T-helper 1 cell (primary cell): Measurements from ENCODE around the gene POLDIP3.

Source experiments
- DNase-seq, 5 donors: peaks; one replicate each; pipeline ENCODE4 v3.0.0-alpha.2; 2012 to 2020

Gene POLDIP3

GRCh38 chr22:42642806-42643633 is 28.3 kb upstream of the POLDIP3 start:
- no peak for DNase-seq

DNA sequence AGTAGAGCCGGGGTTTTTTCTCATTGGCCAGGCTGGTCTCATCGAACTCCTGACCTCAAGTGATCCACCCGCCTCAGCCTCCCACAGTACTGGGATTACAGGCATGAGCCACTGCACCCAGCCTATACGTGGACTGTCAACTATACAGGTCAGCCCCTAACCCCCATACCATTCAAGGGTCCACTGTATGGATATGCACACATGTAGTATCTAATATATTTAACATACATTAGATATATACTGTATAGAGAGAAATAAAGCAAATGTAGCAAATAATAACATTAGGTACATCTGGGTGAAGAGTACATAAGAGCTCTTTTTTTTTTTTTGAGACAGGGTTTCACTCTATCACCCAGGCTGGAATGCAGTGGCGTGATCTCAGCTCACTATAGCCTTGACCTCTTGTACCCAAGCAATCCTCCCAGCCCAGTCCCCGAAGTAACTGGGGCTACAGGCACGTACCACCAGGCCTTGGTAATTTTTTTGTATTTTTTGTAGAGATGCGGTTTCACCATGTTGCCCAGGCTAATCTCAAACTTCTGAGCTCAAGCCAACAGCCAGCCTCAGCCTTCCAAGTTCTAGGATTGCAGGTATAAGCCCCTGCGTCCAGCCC is 27.2 kb upstream of the POLDIP3 start:
- no peak for DNase-seq

DNA sequence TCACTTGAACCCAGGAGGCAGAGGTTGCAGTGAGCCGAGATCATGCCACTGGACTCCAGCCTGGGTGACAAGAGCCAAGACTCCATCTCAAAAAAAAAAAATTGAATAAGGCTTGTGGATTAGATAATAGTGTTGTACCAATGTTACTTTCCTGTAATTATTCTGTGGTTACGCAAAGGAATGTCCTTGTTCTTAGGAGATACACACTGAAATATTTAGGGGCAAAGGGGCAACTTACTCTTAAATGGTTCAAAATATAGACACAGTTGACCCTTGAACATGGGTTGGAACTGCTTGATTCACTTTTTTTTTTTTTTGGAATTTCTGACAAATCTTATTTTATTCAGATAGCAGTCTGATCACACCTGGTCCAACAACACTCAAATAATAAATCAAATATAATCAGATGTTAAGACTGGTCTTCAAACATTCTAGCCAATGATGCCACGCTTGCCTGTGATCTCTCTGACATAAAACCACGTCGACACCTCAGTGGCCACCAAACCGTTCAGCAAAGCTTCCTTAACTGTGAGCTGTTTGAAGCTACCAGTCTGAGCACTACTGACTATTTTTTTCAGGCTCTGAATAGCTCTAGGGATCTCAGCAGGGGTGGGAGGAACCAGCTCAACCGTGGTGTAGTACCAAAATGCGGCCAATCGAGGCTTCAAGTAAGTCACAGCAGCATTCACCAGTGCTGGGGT is 25.0 kb upstream of the POLDIP3 start:
- no peak for DNase-seq

DNA sequence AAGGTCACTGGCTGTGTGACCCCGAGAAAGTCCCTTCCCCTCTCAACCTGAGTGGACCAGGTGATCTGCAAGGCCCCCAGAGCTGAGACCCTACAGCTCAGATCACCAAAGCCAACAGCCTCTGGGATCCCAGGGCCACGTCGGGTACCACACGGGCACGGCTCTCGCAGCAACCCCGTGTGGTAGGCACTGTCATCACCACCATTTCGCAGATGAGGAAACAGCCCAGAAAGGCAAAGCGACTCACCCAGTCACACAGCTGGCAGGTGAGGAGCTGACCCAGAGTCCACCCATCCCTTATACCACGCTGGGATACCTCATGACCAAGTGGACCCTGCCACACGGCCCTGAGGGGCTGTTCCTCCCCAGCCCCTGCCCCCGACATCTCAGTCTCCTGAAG is 22.9 kb upstream of the POLDIP3 start:
- DNase-seq, result no peak

DNA sequence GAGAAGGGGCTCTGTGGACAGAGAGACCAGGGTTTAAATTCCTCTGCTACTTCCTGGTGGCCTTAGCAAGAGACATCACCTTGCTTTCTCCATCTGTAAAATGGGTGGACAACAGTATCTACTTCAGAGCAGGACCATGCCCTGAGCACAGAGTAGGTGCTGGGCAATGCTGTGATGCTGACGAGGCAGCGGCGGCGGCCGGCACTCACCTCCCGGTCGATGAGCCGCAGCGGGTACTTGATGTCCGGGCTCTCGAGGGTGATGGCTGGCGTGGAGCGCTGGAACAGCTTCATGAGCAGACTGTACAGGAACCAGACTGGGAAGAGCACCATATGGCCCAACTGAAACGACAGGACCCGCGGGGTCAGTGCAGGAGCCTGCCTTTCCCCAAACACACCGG is 21.8 kb upstream of the POLDIP3 start:
- DNase-seq, result no peak

GRCh38 chr22:42635531-42635930 is 20.8 kb upstream of the POLDIP3 start:
- DNase-seq, result no peak

GRCh38 chr22:42633013-42633412 is 18.3 kb upstream of the POLDIP3 start:
- DNase-seq, result no peak

DNA sequence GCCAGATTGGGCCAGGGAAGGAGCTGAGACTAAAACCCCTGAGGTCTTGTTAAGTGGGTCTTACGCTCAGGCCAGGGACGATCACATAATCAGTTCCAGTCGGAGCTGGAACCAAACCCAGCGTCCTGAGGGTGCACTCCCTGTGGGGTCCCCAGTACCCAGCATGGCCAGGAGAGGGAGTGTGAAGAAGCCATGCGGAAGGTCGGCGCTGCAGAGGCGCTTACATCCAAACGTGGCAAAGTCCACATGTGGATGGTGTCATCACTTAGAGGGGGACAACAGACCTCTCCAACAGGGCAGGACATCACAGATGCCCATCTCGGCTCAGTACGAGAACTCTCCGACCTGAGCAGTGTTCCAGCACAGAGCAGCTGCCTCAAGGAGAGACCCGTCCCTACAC is 17.4 kb upstream of the POLDIP3 start:
- no peak for DNase-seq

- DNase-seq, result no peak
These were observed 16.4 kb upstream of the POLDIP3 start for GRCh38 chr22:42630901-42631602.

- no peak for DNase-seq
These were observed 15.5 kb upstream of the POLDIP3 start for GRCh38 chr22:42630211-42630610.

GRCh38 chr22:42627981-42628380 is 13.3 kb upstream of the POLDIP3 start:
- DNase-seq, result no peak

DNA sequence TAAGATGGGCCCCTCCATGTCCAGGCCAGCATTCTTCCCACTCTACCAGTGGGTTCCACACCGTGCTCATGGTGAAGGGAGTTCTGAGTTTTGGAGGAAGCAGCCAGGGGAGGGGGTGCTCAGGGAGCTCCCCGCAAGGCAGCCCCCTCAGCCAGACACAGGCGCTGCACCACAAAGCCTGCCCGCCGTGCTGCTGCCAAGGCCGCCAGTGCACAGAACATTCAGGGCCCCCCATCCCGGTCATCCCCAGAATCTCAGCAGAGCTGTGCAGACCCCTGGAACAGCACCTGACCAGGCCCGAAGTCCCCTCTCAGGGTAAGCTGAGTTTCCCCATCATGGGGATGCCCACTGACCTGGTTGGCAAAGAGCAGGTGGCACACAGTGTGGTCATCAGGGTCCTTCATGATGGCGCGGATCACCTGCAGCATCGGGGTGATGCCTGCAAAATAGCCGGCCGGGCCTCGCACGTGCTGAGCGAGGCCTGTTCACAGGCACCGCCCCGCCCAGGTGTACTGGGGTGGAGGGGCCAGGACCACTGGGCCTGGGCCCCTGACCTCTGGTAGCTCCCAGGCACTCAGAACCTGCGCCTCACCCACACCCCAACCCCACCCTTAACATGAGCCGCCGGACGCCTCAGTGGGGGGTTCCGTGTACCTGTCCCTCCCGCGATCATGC is 12.4 kb upstream of the POLDIP3 start:
- DNase-seq, result no peak

DNA sequence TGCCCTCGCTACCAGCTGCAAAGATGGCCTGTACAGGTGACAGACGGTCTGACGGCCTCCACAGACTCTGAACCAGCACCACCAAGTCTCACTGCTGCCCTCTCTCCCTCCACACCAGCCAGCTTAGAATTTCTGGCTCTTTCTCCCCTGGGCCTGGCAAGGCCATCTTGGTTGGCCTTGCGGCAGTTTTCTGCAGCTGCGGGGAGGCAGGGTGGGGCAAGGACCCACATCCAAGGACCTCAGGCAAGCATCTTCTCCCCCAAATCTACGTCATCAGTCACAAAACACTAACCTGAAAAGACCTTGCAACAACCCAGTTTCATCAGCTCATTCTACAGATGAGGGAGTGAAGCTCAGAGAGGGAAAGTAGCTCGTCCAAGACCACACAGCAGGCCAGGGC is 11.7 kb upstream of the POLDIP3 start:
- no peak for DNase-seq

- DNase-seq, result no peak
These were observed 10.7 kb upstream of the POLDIP3 start for GRCh38 chr22:42625416-42625815.

- no peak for DNase-seq
These were observed 9.9 kb upstream of the POLDIP3 start for GRCh38 chr22:42624551-42625106.

DNA sequence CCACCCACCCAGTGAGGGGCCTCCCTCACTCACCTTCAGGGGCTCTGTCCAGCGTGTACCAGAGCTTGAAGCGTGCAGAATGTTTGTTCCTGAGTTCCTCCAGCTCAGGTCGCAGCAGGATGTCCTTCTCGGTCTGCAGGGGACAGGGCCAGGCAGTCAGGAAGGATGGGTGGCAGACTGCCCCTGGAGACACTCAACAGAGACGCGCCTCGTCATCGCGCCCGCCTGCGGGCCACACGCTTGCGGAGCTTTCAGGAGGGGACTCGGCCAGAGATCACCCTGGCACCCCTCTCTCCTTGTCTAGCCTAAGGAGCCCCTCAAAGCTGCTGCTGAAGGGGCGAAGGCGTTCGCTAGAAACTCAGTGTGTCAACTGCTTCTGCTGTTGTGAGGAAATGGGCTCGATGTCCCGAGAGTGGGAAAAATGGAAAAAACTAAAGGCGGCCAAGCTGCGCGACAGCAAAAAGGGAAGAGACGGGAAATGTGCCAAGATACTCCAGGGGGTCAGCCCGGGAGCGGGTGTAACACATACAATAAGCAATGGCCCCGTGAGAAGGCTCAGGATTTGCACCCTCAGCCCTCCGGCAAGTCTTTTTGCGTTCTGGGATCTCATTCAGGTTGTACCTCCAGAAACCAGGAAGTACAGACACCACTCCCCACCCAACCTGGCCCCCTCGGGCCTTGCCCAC is 9.2 kb upstream of the POLDIP3 start:
- no peak for DNase-seq

- no peak for DNase-seq
These were observed 8.6 kb upstream of the POLDIP3 start for GRCh38 chr22:42623301-42623751.

DNA sequence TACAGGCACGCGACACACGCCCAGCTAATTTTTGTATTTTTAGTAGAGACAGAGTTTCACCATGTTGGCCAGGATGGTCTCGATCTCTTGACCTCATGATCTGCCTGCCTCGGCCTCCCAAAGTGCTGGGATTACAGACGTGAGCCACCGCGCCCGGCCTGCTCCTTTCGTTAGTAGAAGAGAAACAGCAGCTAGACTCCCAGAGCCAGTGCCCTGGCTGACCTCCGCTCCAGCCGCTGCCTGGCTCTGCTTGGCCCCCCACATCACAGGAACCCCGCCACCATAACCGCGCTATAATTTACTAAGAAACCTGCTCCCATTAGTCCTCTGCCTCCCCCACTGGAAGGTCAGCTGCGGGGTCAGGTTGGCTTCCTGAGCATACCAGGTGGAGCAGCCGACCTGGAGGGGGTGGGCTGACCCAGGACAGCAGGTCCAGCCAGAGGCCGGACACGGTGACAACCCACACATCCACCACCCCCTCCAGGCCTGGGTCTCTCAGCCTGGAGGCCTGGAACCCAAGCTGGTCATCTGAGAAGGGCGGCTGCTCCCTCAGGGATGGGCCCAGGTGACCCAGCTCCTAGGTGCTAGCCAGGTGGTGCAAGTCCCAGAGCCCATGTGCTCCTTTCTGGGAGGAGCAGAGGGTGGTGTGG is 7.5 kb upstream of the POLDIP3 start:
- no peak for DNase-seq

GRCh38 chr22:42621505-42622002 is 6.9 kb upstream of the POLDIP3 start:
- peak in 3 of 5 donors; percentile 30 to 38 (median 34) for DNase-seq

DNA sequence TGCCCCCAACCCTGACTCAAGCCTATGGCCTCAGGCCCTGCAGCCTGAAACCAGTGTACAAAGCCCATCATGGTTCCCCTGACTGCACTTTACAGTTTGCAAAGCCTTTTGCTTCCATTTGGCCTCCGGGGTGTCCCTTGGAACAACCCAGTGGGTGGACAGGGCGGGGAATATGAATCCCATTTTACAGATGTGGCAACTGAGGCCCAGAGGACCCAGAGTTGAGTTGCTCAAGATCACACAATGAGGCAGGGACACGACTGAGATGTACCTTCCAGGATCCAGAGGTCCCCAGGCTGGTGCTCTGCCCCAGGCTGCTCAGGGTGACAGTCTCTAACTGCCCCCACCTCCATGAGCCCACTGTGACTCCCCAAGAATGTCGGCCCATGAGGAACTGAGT is 5.4 kb upstream of the POLDIP3 start:
- DNase-seq, result no peak
